Mesenchymal stem cell (in vitro differentiated cells and primary cell): Measurements from ENCODE around the gene PRSS22.

Source experiments
- DNase-seq: peaks from one replicate; pipeline ENCODE4 v3.0.0-alpha.2; 2013
- H2AFZ ChIP-seq: one replicate; pipeline ENCODE4 v1.6.1; 2013; ENCODE audit warnings: low read depth, mild to moderate bottlenecking, control low read depth, inconsistent platforms, low read length, moderate library complexity
- H2AK5ac ChIP-seq: 2 replicates; pipeline ENCODE4 v1.6.1; 2013; ENCODE audit warnings: low read length, moderate library complexity, mild to moderate bottlenecking, inconsistent platforms; ENCODE audit not compliant: severe bottlenecking
- H2BK120ac ChIP-seq: one replicate; pipeline ENCODE4 v1.6.1; 2013; ENCODE audit warnings: low read depth, mild to moderate bottlenecking, inconsistent platforms, low read length, moderate library complexity
- H2BK12ac ChIP-seq, 2 experiments: one replicate each; pipeline ENCODE4 v1.6.1; 2013; ENCODE audit warnings: inconsistent platforms in 2 of 2, low read length in 2 of 2, mild to moderate bottlenecking in 2 of 2, moderate library complexity in 2 of 2, control low read depth in 1 of 2
- H2BK15ac ChIP-seq: one replicate; pipeline ENCODE4 v1.6.1; 2013; ENCODE audit warnings: mild to moderate bottlenecking, low read depth, inconsistent platforms; ENCODE audit not compliant: poor library complexity, severe bottlenecking
- H2BK5ac ChIP-seq: 2 replicates; pipeline ENCODE4 v1.6.1; 2013; ENCODE audit warnings: low read depth, mild to moderate bottlenecking, low read length, control low read depth, inconsistent platforms; ENCODE audit not compliant: poor library complexity, severe bottlenecking
- H3K14ac ChIP-seq, 2 experiments: one replicate each; pipeline ENCODE4 v1.6.1; 2013; ENCODE audit warnings: inconsistent platforms in 2 of 2, low read length in 2 of 2, control low read depth in 1 of 2, mild to moderate bottlenecking in 1 of 2, moderate library complexity in 1 of 2
- H3K18ac ChIP-seq, 2 experiments: one replicate each; pipeline ENCODE4 v1.6.1; 2013; ENCODE audit warnings: inconsistent platforms in 2 of 2, low read length in 2 of 2, control low read depth in 1 of 2, low read depth in 1 of 2, mild to moderate bottlenecking in 1 of 2
- H3K23ac ChIP-seq, 2 experiments: one replicate each; pipeline ENCODE4 v1.6.1; 2013; ENCODE audit warnings: inconsistent platforms in 2 of 2, low read length in 2 of 2, mild to moderate bottlenecking in 2 of 2, moderate library complexity in 2 of 2, control low read depth in 1 of 2
- H3K27ac ChIP-seq: 2 replicates; pipeline ENCODE4 v1.5.1; 2013; ENCODE audit warnings: mild to moderate bottlenecking, moderate library complexity, low read length, control low read depth, inconsistent platforms; ENCODE audit not compliant: poor library complexity, severe bottlenecking
- H3K27me3 ChIP-seq, 2 experiments: 2 replicates each; pipeline versions ENCODE4 v1.6.1 to v1.7.0; 2013; ENCODE audit warnings: low read length in 2 of 2, mild to moderate bottlenecking in 2 of 2, moderate library complexity in 2 of 2, control low read depth in 1 of 2, inconsistent platforms in 1 of 2; ENCODE audit not compliant: control insufficient read depth in 1 of 2, insufficient read depth in 1 of 2
- H3K36me3 ChIP-seq, 2 experiments: 2 replicates each; pipeline versions ENCODE4 v1.6.1 to v1.7.0; 2013; ENCODE audit warnings: low read length in 2 of 2, control low read depth in 1 of 2, inconsistent platforms in 1 of 2, low read depth in 1 of 2, mild to moderate bottlenecking in 1 of 2; ENCODE audit not compliant: insufficient read depth in 2 of 2, control insufficient read depth in 1 of 2
- H3K4ac ChIP-seq, 2 experiments: one replicate each; pipeline ENCODE4 v1.6.1; 2013; ENCODE audit warnings: inconsistent platforms in 2 of 2, low read length in 2 of 2, mild to moderate bottlenecking in 2 of 2, moderate library complexity in 2 of 2, control low read depth in 1 of 2, low read depth in 1 of 2
- H3K4me1 ChIP-seq: 2 replicates; pipeline ENCODE4 v1.6.1; 2013; ENCODE audit warnings: low read depth, low read length, control low read depth; ENCODE audit not compliant: control insufficient read depth, insufficient read depth
- H3K4me2 ChIP-seq: 2 replicates; pipeline ENCODE4 v1.6.1; 2013; ENCODE audit warnings: low read length, mild to moderate bottlenecking, inconsistent platforms; ENCODE audit not compliant: poor library complexity, severe bottlenecking
- H3K4me3 ChIP-seq, 2 experiments: 2 replicates each; pipeline versions ENCODE4 v1.5.1 to v1.7.0; 2013; ENCODE audit warnings: low read length in 2 of 2, mild to moderate bottlenecking in 2 of 2, control low read depth in 1 of 2, low read depth in 1 of 2; ENCODE audit not compliant: insufficient read depth in 1 of 2
- H3K79me1 ChIP-seq: replicated peaks from 2 replicates; pipeline ENCODE4 v1.6.1; 2013; ENCODE audit warnings: mild to moderate bottlenecking, control low read depth, low read length, inconsistent platforms; ENCODE audit not compliant: poor library complexity, severe bottlenecking
- H3K9ac ChIP-seq: 2 replicates; pipeline ENCODE4 v1.7.0; 2013; ENCODE audit warnings: mild to moderate bottlenecking, low read length, moderate library complexity
- H3K9me3 ChIP-seq: 2 replicates; pipeline ENCODE4 v1.7.0; 2013; ENCODE audit warnings: mild to moderate bottlenecking, low read length; ENCODE audit not compliant: control insufficient read depth
- H4K8ac ChIP-seq: one replicate; pipeline ENCODE4 v1.6.1; 2013; ENCODE audit warnings: inconsistent platforms, mild to moderate bottlenecking, low read length, moderate library complexity
- H4K91ac ChIP-seq: one replicate; pipeline ENCODE4 v1.6.1; 2013; ENCODE audit warnings: mild to moderate bottlenecking, low read length, inconsistent platforms
- WGBS: methylation state at CpG from one replicate; pipeline ENCODE4 v1.1.7; 2013; ENCODE audit warnings: mixed read lengths; 5-methylcytosine and 5-hydroxymethylcytosine counted together

Gene PRSS22

GRCh38 chr16:2817340-2818271 is 40.4 kb downstream of the PRSS22 start:
- Histone ChIP-seq H3K4me2 (no peak overlapping the region), H2BK12ac (no peak overlapping the region), H3K27ac (no peak overlapping the region), H2AFZ (no peak overlapping the region), H3K27me3 (peaks cover 32 to 79% of the 10 kb centered on the region in 2 experiments), H3K14ac (no peak overlapping the region), H2BK15ac (no peak overlapping the region), H3K9ac (no peak overlapping the region), H3K9me3 (no peaks in the 10 kb centered on the region), H2BK5ac (no peak overlapping the region), H2AK5ac (no peak overlapping the region), H3K23ac (no peak overlapping the region), H4K91ac (peak overlapping the region; percentile 7), H4K8ac (no peak overlapping the region), H2BK120ac (no peak overlapping the region), H3K18ac (no peak overlapping the region), H3K79me1 (no peaks in the 10 kb centered on the region), H3K4me1 (no peaks in the 10 kb centered on the region), H3K4me3 (no peak overlapping the region), H3K4ac (no peak overlapping the region), H3K36me3 (peaks cover 0 to 2% of the 10 kb centered on the region in 2 experiments)
- DNase-seq = no peak
- WGBS = 91% methylated on average over 62 of the region's 68 CpGs

GRCh38 chr16:2816751-2817339 is 41.1 kb downstream of the PRSS22 start, which contains the start of gene PRSS21:
Gene PRSS21 (plus strand): TSS chr16:2817237. CDS start chr16:2817269, 32 bp downstream.
- H3K79me1 ChIP-seq = no peaks in the 10 kb centered on the region
- no peak within 1 kb of the TSS for H2BK15ac ChIP-seq
- H3K18ac ChIP-seq = no peak within 1 kb of the TSS
- peaks cover 35 to 78% of the 10 kb centered on the region in 2 experiments for H3K27me3 ChIP-seq
- H3K4ac ChIP-seq = no peak within 1 kb of the TSS
- peak within 1 kb of the TSS; percentile 7 for H4K91ac ChIP-seq
- no peak within 1 kb of the TSS for H3K4me3 ChIP-seq
- no peak within 1 kb of the TSS for H2AFZ ChIP-seq
- no peak within 1 kb of the TSS for H2BK12ac ChIP-seq
- peaks cover 0 to 2% of the 10 kb centered on the region in 2 experiments for H3K36me3 ChIP-seq
- H3K23ac ChIP-seq = no peak within 1 kb of the TSS
- 79% methylated on average over 25 of the region's 28 CpGs for WGBS
- no peak within 1 kb of the TSS for H3K9ac ChIP-seq
- H2AK5ac ChIP-seq = no peak within 1 kb of the TSS
- H4K8ac ChIP-seq = no peak within 1 kb of the TSS
- H3K4me1 ChIP-seq = peaks cover 1% of the 10 kb centered on the region
- H3K4me2 ChIP-seq = no peak within 1 kb of the TSS
- no peak within 1 kb of the TSS for H2BK120ac ChIP-seq
- no peaks in the 10 kb centered on the region for H3K9me3 ChIP-seq
- no peak within 1 kb of the TSS for H3K27ac ChIP-seq
- H3K14ac ChIP-seq = no peak within 1 kb of the TSS
- no peak for DNase-seq
- no peak within 1 kb of the TSS for H2BK5ac ChIP-seq

GRCh38 chr16:2815299-2815771 is 42.6 kb downstream of the PRSS22 start:
- no peaks in the 10 kb centered on the region for H3K79me1 ChIP-seq
- H2BK12ac ChIP-seq = no peak overlapping the region
- 79% methylated on average over 10 of the region's 10 CpGs for WGBS
- no peak overlapping the region for H4K91ac ChIP-seq
- peaks cover 45 to 78% of the 10 kb centered on the region in 2 experiments for H3K27me3 ChIP-seq
- H3K14ac ChIP-seq = no peak overlapping the region
- H2BK15ac ChIP-seq = no peak overlapping the region
- H4K8ac ChIP-seq = no peak overlapping the region
- DNase-seq = no peak
- no peak overlapping the region for H3K23ac ChIP-seq
- H3K4me1 ChIP-seq = peaks cover 6% of the 10 kb centered on the region
- H2BK120ac ChIP-seq = no peak overlapping the region
- no peak overlapping the region for H2AK5ac ChIP-seq
- no peak overlapping the region for H2AFZ ChIP-seq
- H3K9me3 ChIP-seq = no peaks in the 10 kb centered on the region
- no peak overlapping the region for H2BK5ac ChIP-seq
- no peak overlapping the region for H3K9ac ChIP-seq
- no peak overlapping the region for H3K4me3 ChIP-seq
- no peak overlapping the region for H3K4ac ChIP-seq
- H3K4me2 ChIP-seq = no peak overlapping the region
- no peak overlapping the region for H3K27ac ChIP-seq
- H3K36me3 ChIP-seq = peaks cover 0 to 2% of the 10 kb centered on the region in 2 experiments
- no peak overlapping the region for H3K18ac ChIP-seq
